ENCODE measurements around the gene MPP3. TPM values are rescaled to one million over a fixed set of nuclear protein-coding genes. Genes with fewer than 3 reads are reported as not detected.
"Not testable (repeated sequence)": the region's sequence is repeated elsewhere in the genome, so short reads cannot be mapped to it uniquely, and the experiment has no call there.

MPP3 gene
- total and polyA plus RNA-seq, 2 donors (not counting 1 experiment from before 2014, with no cell fraction given) = 0.16 TPM; not detected in 1

DNA sequence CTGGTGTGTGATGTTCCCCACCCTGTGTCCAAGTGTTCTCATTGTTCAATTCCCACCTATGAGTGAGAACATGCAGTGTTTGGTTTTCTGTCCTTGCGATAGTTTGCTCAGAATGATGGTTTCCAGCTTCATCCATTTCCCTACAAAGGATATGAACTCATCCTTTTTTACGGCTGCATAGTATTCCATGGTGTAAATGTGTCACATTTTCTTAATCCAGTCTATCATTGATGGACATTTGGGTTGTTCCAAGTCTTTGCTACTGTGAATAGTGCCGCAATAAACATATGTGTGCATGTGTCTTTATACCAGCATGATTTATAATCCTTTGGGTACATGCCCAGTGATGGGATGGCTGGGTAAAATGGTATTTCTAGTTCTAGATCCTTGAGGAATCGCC is 40.3 kb downstream of the MPP3 start:
- CTCF ChIA-PET = not testable (repeated sequence)

GRCh38 chr17:43791589-43791988 is 41.4 kb downstream of the MPP3 start:
- H3K27ac ChIP-seq (ENCODE audit: low read length in 2 of 2) = no peak overlapping the region
- H3K36me3 ChIP-seq (replicated peaks in 1 of 2; ENCODE audit: control extremely low read depth in 1 of 2, control insufficient read depth in 1 of 2, extremely low read depth in 1 of 2, insufficient read depth in 2 of 2, low read length in 1 of 2) = no peaks in the 10 kb centered on the region
- ATAC-seq (ENCODE audit: low read depth) (no peak), DNase-seq (no peak)
- no peak overlapping the region for H3K4me2 ChIP-seq (replicated peaks; ENCODE audit: low read depth, low read length, poor library complexity, severe bottlenecking)
- Mint-ChIP-seq H3K4me1 (peaks cover 6% of the 10 kb centered on the region), H3K27ac (no peak overlapping the region), H3K9me3 (ENCODE audit: insufficient read depth) (peaks cover 2% of the 10 kb centered on the region), H3K27me3 (peaks cover 33% of the 10 kb centered on the region), H3K4me3 (no peak overlapping the region)
- no CpG with 5 or more reads among the region's 3 CpGs for WGBS (ENCODE audit: insufficient coverage)
- no peaks in the 10 kb centered on the region for H3K79me2 ChIP-seq (ENCODE audit: control insufficient read depth, insufficient read depth, low read length)
- no peaks in the 10 kb centered on the region for H3K4me1 ChIP-seq (ENCODE audit: control insufficient read depth in 2 of 2, insufficient read depth in 2 of 2, low read length in 2 of 2)
- H3K9ac ChIP-seq (ENCODE audit: low read length) = no peak overlapping the region
- H3K27me3 ChIP-seq (replicated peaks in 1 of 4; ENCODE audit: control extremely low read depth in 1 of 4, control insufficient read depth in 3 of 4, insufficient read depth in 4 of 4, low read length in 3 of 4) = peaks cover 0 to 6% (median 0%) of the 10 kb centered on the region in 4 experiments
- no peak overlapping the region for H3K4me3 ChIP-seq (ENCODE audit: control extremely low read depth in 1 of 5, extremely low read depth in 1 of 5, insufficient read depth in 1 of 5, low read depth in 2 of 5, low read length in 4 of 5)
- ChIA-PET POLR2A (no interaction called here), CTCF (no interaction called here)
- intact Hi-C loops (cut with micrococcal nuclease) = no loop called here
- no peaks in the 10 kb centered on the region for H4K20me1 ChIP-seq (ENCODE audit: control insufficient read depth, insufficient read depth, low read length, poor library complexity, severe bottlenecking)
- H2AFZ ChIP-seq (ENCODE audit: insufficient read depth, low read depth, low read length, poor library complexity, severe bottlenecking) = no peak overlapping the region
- no peaks in the 10 kb centered on the region for H3K9me3 ChIP-seq (ENCODE audit: control extremely low read depth in 1 of 3, control insufficient read depth in 2 of 3, insufficient read depth in 1 of 3, low read length in 2 of 3)
- TF ChIP-seq, protein P1, sequence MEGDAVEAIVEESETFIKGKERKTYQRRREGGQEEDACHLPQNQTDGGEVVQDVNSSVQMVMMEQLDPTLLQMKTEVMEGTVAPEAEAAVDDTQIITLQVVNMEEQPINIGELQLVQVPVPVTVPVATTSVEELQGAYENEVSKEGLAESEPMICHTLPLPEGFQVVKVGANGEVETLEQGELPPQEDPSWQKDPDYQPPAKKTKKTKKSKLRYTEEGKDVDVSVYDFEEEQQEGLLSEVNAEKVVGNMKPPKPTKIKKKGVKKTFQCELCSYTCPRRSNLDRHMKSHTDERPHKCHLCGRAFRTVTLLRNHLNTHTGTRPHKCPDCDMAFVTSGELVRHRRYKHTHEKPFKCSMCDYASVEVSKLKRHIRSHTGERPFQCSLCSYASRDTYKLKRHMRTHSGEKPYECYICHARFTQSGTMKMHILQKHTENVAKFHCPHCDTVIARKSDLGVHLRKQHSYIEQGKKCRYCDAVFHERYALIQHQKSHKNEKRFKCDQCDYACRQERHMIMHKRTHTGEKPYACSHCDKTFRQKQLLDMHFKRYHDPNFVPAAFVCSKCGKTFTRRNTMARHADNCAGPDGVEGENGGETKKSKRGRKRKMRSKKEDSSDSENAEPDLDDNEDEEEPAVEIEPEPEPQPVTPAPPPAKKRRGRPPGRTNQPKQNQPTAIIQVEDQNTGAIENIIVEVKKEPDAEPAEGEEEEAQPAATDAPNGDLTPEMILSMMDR (IDR thresholded peaks at IDR 0.05) = no peak
- TF ChIP-seq EZH2 (IDR thresholded peaks at IDR 0.05; ENCODE audit: borderline replicate concordance, insufficient read depth, low read depth, low read length, poor library complexity, severe bottlenecking) = no peak

More for the DNA sequence above, 40.3 kb downstream of the MPP3 start:
- intact Hi-C loops (cut with micrococcal nuclease); H3K4me3 ChIP-seq (ENCODE audit: control extremely low read depth in 1 of 5, extremely low read depth in 1 of 5, insufficient read depth in 1 of 5, low read depth in 2 of 5, low read length in 4 of 5); H3K27me3 ChIP-seq (replicated peaks in 1 of 4; ENCODE audit: control extremely low read depth in 1 of 4, control insufficient read depth in 3 of 4, insufficient read depth in 4 of 4, low read length in 3 of 4); H3K4me1 Mint-ChIP-seq; H2AFZ ChIP-seq (ENCODE audit: insufficient read depth, low read depth, low read length, poor library complexity, severe bottlenecking); H3K9ac ChIP-seq (ENCODE audit: low read length); H3K79me2 ChIP-seq (ENCODE audit: control insufficient read depth, insufficient read depth, low read length); H3K9me3 ChIP-seq (ENCODE audit: control extremely low read depth in 1 of 3, control insufficient read depth in 2 of 3, insufficient read depth in 1 of 3, low read length in 2 of 3); ATAC-seq (ENCODE audit: low read depth); H3K27ac Mint-ChIP-seq; H3K9me3 Mint-ChIP-seq (ENCODE audit: insufficient read depth); DNase-seq; H3K36me3 ChIP-seq (replicated peaks in 1 of 2; ENCODE audit: control extremely low read depth in 1 of 2, control insufficient read depth in 1 of 2, extremely low read depth in 1 of 2, insufficient read depth in 2 of 2, low read length in 1 of 2); H4K20me1 ChIP-seq (ENCODE audit: control insufficient read depth, insufficient read depth, low read length, poor library complexity, severe bottlenecking); H3K4me2 ChIP-seq (replicated peaks; ENCODE audit: low read depth, low read length, poor library complexity, severe bottlenecking); POLR2A ChIA-PET; H3K27ac ChIP-seq (ENCODE audit: low read length in 2 of 2); H3K4me3 Mint-ChIP-seq; H3K4me1 ChIP-seq (ENCODE audit: control insufficient read depth in 2 of 2, insufficient read depth in 2 of 2, low read length in 2 of 2): not testable (repeated sequence)
- WGBS (ENCODE audit: insufficient coverage) = no CpG with 5 or more reads among the region's 4 CpGs
- peaks cover 40% of the 10 kb centered on the region for H3K27me3 Mint-ChIP-seq
